Activated naive CD8-positive, alpha-beta T cell treated with anti-CD3 and anti-CD28 coated beads, Interleukin-2, amount 50 U/mL, for 16 hours (primary cell): Measurements from ENCODE around the gene CCDC142.

Experiments used
- DNase-seq: peaks from one replicate; pipeline ENCODE4 v3.0.0-alpha.2; 2020; ENCODE audit warnings: low read depth, low spot score

CCDC142 gene

GRCh38 chr2:74514368-74515270, 31.8 kb upstream of the CCDC142 start, which contains the start of gene TLX2:
Gene TLX2, plus strand, starts transcription at chr2:74514450. Its CDS starts 357 bp downstream, at chr2:74514807.
- DNase-seq = no peak

- no peak for DNase-seq
Measured at GRCh38 chr2:74513605-74514367, 31.0 kb upstream of the CCDC142 start.

GRCh38 chr2:74512744-74513604, 30.2 kb upstream of the CCDC142 start:
- no peak for DNase-seq

GRCh38 chr2:74511104-74511989, 28.5 kb upstream of the CCDC142 start:
- no peak for DNase-seq

- no peak for DNase-seq
Measured at GRCh38 chr2:74510272-74510671, 27.5 kb upstream of the CCDC142 start.

- DNase-seq = no peak
Measured at GRCh38 chr2:74507926-74508520, 25.2 kb upstream of the CCDC142 start.

- DNase-seq = peak; percentile 98
Measured at GRCh38 chr2:74507145-74507925, 24.5 kb upstream of the CCDC142 start, which contains the start of gene PCGF1. Gene PCGF1, minus strand, starts transcription at chr2:74507695. Its CDS starts 27 bp downstream, at chr2:74507668.

- no peak for DNase-seq
Measured at GRCh38 chr2:74505448-74506246, 22.8 kb upstream of the CCDC142 start.

GRCh38 chr2:74504591-74504990, 21.8 kb upstream of the CCDC142 start:
- no peak for DNase-seq

GRCh38 chr2:74503506-74504475, 21.0 kb upstream of the CCDC142 start:
- DNase-seq = no peak

- no peak for DNase-seq
Measured at GRCh38 chr2:74502720-74503505, 20.1 kb upstream of the CCDC142 start.

GRCh38 chr2:74502147-74502719, 19.4 kb upstream of the CCDC142 start:
- DNase-seq = no peak

- no peak for DNase-seq
Measured at GRCh38 chr2:74501335-74502071, 18.7 kb upstream of the CCDC142 start.

- no peak for DNase-seq
Measured at GRCh38 chr2:74500578-74500946, 17.8 kb upstream of the CCDC142 start.

GRCh38 chr2:74499940-74500577, 17.3 kb upstream of the CCDC142 start:
- no peak for DNase-seq
